GM18951 (cell line): Measurements from ENCODE around the gene HSPA6.
"Not testable (repeated sequence)": the region's sequence is repeated elsewhere in the genome, so short reads cannot be mapped to it uniquely, and the experiment has no call there.

Experiments used
- POLR2A ChIP-seq: IDR thresholded peaks from 4 replicates; pipeline ENCODE4 v1.6.1; 2011; ENCODE audit warnings: mild to moderate bottlenecking; ENCODE audit not compliant: insufficient read length, insufficient read depth; ENCODE audit errors: extremely low read depth
- in situ Hi-C: fragments of 300-500 bp; cut with MboI; formaldehyde crosslinking; loops from one replicate; pipeline ENCODE4 v1.12.0; 2022; ENCODE audit warnings: low sequenced_read_pairs, mixed read lengths, inconsistent platforms; ENCODE audit not compliant: unreplicated experiment

The HSPA6 gene

DNA sequence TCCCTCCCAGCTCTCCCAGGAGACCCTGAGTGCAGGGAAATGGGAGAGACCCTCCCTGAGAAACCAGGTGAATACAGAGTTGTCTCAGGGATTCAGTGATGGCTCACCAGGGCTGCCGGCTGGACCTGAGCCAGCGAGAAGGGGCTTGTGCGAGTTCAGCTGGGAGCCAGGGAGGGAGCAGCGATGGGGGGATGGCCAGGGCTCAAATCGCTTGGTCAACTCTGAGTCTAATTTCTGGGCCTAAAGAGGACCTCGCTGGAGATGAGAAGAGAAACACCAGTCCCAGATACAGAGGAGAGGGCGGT is 12.6 kb upstream of the HSPA6 start:
- in situ Hi-C loops: no loop called here
- TF ChIP-seq POLR2A: no peak

DNA sequence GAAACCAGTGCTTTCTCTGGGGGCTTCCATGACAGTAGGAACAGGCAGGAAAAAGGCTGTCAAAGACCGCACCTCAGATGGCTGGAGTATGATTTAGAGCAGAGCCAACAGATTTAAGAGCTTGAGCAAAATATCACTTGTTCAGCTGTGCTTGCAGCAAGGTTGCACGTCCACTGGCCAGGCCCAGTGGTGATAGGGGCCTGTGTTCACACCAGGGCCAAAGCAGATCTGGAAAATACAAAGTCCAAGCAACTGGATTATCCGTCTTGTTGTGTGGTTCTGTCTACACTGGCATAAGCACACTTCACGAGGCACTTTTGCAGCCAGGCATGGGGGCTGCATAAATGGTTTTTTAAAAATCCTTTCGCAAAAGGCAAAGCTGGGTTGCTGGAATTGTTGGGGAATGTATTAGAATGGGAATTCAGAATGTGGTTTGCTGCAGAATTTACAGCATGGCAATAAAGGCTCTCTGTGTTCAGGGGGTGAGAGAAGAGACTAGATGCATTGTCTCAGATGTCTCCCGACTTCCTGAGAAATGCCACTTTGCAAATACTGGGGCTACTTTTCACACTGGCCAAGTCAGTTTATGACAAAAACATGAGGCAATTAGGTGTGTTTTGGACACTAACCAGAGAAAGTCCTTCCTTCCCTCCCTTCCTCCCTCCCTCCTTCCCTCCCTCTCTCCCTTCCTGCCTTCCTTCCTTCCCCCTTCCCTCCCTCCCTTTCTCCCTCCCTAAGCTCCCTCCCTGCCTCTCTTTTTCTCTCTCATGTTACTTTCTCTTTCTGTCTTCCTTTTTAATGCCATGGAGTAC is 11.5 kb upstream of the HSPA6 start:
- in situ Hi-C loops: not testable (repeated sequence)

DNA sequence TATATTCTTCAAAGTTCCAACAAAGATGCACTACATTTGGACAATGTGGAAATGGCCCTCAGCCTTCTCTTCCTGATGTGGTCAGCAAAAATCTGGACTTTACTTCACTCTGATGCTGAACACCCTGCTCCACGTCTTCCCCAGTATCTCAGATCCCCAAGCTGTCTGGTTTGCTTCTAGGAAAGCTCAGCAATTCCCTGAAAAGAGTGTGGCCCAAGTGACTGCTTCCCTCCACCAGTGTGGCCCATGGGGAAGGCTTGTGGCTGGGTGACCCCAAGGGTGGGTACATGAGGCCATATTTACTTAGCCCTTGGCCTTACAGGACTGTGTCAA is 10.9 kb upstream of the HSPA6 start:
- in situ Hi-C loops: not testable (repeated sequence)

DNA sequence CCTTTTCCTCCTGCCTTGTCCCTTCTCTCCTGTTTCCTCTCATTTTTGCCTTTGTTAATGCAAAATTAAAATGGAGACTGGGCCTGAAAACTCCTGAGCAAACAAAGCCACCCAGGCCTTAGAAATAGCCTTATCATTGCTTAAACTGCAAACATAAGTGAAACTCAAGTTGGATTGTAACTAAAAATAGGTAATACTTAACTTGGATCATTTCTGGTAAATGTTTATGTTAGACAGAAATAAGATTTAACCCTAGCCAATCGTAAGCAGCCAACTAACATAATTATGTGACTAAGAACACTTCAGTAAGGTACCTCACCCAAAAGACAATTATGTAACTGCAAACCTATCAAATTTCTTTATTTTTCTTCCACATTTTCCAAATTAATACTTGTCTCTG is 10.4 kb upstream of the HSPA6 start:
- in situ Hi-C loops: not testable (repeated sequence)

DNA sequence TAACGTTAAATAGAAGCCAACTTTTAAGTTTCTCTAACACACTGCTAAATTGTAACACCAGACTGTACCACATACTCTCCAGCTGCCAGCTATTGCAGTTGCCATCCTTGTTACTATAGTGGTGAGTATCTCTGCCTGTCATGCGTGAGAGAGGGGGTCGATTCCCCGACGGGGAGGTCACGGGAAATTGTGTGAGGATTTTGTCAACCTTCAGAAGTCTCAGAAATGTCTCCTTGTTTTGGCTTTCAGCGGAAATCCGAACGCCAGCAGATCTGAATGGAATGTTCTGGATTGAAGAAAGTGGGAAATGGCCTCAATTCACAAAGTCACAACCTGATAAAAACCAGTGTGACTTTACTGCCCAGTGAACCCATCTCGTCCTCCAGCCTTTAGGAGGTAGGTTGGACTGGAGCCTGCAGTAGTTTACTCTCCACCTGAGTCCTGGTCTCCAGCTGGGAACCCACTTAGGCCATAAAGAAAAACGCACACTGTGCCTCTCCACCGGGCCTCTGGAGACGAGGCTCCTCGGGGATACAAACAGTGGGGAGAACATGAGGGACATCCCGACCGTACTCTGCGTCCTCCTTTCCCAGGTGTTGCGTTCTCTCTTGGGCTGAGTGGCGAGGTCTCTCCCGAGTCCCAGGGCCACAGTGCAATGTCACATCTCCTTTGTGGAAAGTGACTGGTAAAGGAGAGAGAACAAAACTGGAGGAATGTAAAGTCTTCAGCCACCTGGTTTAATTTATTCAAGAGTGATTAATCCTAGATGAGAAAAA is 1.1 kb upstream of the HSPA6 start:
- in situ Hi-C loops: loop anchor here (10.0 kb wide), 1 partner anchor 82 kb away; no protein-coding TSS in a partner anchor

DNA sequence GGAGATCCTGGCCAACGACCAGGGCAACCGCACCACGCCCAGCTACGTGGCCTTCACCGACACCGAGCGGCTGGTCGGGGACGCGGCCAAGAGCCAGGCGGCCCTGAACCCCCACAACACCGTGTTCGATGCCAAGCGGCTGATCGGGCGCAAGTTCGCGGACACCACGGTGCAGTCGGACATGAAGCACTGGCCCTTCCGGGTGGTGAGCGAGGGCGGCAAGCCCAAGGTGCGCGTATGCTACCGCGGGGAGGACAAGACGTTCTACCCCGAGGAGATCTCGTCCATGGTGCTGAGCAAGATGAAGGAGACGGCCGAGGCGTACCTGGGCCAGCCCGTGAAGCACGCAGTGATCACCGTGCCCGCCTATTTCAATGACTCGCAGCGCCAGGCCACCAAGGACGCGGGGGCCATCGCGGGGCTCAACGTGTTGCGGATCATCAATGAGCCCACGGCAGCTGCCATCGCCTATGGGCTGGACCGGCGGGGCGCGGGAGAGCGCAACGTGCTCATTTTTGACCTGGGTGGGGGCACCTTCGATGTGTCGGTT is 477 bp downstream of the HSPA6 start:
- in situ Hi-C loops: loop anchor here (10.0 kb wide), 1 partner anchor 80 kb away; no protein-coding TSS in a partner anchor

DNA sequence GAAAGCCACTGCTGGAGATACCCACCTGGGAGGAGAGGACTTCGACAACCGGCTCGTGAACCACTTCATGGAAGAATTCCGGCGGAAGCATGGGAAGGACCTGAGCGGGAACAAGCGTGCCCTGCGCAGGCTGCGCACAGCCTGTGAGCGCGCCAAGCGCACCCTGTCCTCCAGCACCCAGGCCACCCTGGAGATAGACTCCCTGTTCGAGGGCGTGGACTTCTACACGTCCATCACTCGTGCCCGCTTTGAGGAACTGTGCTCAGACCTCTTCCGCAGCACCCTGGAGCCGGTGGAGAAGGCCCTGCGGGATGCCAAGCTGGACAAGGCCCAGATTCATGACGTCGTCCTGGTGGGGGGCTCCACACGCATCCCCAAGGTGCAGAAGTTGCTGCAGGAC is 981 bp downstream of the HSPA6 start:
- in situ Hi-C loops: loop anchor here (10.0 kb wide), 1 partner anchor 79 kb away; no protein-coding TSS in a partner anchor

DNA sequence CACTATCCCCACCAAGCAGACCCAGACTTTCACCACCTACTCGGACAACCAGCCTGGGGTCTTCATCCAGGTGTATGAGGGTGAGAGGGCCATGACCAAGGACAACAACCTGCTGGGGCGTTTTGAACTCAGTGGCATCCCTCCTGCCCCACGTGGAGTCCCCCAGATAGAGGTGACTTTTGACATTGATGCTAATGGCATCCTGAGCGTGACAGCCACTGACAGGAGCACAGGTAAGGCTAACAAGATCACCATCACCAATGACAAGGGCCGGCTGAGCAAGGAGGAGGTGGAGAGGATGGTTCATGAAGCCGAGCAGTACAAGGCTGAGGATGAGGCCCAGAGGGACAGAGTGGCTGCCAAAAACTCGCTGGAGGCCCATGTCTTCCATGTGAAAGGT is 1.6 kb downstream of the HSPA6 start:
- in situ Hi-C loops: loop anchor here (10.0 kb wide), 1 partner anchor 79 kb away; no protein-coding TSS in a partner anchor

DNA sequence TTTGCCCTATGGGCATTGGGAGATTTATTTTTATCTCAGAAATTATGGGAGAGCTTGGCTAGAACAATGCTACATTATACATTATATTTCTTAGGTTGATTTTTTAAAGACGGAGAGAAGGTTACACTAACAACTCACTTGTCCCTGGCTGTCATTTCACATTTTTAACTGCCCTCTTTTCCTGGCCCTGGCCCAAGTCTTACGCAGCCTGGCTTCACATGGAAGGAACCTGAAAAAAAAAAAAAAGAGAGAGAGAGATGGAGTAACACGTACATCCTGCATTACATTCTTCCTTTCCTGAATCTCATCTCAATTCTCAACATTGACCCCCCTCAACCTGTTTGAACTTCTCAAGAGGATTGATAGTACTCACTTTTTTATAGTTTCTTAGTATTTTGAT is 4.2 kb downstream of the HSPA6 start:
- in situ Hi-C loops: loop anchor here (10.0 kb wide), 1 partner anchor 76 kb away; no protein-coding TSS in a partner anchor

DNA sequence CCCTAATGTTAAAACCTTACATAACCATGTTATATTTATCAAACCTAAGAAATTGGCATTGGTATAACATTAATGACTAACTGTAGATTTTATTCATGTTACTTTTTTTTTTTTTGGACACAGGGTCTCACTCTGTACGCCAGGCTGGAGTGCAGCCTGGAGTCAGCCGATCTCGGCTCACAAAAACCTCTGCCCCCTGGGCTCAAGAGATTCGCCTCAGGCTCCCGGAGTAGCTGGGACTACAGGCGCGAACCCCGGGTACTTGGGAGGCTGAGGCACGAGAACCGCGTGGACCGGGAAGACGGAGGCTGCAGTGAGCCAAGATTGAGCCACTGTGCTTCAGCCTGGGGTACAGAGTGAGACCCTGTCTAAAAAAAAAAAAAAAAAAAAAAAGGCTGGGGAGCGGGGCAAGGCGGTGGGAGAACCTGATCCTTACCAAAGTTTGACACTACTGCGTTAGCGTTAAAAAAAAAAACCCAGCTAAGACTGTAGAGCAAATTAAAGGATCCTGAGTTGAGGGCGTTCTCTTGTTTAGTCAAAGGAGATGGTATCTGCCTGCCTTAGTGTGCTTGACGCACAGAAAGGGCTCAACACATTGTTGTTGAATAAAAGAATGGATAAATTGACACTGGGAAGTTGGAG is 5.2 kb downstream of the HSPA6 start:
- in situ Hi-C loops: loop anchor here (10.0 kb wide), 1 partner anchor 75 kb away; no protein-coding TSS in a partner anchor

DNA sequence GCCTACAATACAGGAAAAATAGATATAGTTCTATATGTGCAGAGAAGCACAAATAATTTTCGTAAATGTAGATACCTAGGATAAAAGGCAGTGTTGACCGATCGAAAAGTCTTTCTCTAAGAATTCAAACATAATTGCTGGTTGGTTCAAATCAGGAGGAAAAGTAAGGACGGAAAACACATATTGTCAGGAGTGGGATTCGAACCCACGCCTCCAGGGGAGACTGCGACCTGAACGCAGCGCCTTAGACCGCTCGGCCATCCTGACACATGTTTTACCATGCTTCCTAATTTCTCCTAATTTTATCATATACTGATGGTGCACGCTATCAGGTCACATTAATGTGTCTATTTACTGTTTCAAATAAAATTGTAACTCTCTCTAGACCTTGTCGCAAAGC is 5.8 kb downstream of the HSPA6 start:
- in situ Hi-C loops: not testable (repeated sequence)

DNA sequence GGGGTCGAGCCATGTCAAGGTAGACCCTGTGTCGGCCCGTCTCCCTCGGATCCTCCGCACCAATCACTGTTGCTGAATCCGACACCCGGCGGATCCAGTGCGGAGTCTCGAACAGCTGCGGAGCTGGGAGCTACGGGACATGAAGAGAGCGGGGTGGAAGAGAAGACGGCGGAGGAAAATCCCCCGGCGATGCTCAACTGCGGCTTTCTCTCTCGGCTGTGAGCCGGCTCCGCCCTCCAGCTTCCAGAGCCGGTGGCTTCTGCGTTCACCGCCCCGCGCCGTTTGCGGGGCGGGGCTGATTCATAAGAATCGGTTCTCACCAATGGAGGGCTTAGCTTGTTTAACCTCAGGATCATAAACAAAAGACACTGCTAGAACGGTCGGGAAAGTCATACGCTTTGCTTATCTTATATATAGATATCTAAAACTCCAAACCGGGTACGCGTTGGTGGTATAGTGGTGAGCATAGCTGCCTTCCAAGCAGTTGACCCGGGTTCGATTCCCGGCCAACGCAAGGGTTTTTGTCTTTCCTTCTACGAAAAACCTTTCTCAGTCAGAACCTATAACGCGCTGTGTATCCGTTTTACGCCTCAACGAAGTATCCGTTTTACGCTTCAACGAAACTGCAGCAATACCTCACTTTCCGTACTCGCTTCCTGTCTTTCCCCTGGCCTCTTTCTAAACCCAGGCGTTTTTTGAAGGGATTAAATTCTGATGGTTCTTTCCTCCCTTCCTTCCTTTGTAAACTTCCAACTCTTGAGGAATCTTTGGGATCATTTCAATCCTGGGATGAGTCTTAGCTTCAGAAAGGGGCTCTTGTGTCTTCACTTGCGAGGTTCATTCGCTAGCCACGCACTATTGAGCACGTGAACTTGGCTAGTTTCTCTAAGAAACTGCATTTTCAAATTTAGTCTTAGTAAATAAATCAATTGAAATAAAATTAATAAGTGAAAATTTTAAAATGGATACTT is 6.6 kb downstream of the HSPA6 start:
- in situ Hi-C loops: not testable (repeated sequence)

DNA sequence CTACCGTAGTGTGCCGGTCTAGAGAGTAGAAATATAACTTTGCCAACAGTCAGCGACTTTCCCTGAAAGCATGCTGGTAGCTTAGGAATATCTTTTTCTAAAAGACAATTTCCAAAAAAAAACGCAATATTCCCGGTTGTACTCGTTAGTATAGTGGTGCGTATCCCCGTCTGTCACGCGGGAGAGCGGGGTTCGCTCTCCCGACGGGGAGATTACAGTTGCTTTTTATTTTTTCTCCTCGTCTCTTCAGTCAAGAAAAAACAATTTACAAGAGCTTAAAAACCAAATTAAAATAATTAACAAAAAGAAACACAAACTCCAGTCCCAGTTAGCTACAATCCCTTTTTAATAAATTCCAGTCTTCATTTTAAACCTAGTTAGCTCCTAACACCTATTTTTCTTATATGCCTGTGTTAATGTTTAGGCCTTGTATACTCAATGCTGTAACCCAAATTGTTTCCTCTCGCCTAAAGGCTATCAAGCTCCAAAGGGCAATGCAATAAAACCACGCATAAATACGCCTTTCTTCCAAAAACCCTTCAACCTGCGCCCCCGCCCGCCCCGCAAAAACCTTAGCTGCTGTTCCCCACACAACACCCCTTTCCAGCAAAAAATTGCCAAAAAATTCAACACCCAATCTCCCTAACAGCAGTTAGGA is 7.8 kb downstream of the HSPA6 start:
- no peak for TF ChIP-seq POLR2A
- in situ Hi-C loops: no loop called here

DNA sequence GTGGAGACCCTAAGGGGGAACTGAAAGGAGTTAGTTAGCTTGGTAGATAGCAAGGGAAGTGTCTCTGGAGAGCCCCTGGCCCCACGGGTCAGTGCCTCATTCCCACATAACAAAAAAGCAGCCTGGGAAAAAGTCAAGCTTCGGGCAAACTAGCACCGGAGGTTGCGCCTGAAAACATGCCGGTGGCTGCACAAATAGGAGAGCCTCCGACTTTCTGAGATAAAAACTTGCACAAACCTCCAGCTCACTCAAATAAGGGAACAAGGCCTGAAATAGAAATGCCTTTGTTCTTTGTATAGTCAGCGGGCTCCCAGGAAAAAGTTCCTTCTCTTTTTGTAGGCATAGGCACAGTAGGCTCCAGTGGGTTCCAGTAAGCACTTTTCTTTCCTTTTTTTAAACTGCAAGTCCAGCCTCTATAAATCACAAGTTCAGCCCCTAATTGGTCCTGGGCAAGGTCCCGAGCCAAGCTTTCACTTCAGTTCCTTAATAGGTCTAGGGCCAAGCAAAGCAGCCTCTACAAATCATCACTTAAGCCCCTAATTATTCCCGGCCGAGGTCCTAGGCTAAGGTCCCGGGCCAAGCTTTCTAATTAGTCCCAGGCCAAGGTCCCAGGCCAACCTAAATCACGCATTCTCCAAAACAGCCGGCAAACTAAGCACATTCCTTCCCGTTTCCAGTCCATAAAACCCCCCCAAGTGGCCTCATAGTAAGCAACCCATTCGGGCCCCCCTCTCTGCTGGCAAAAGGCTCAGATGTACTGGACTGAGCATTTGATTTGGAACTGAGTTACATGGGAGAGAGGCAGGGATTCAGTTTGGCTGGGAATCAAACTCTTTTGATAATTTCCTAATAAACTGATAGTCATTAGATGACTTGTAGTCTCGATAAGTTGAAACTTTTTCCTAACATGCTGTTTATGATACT is 8.6 kb downstream of the HSPA6 start:
- in situ Hi-C loops: not testable (repeated sequence)

DNA sequence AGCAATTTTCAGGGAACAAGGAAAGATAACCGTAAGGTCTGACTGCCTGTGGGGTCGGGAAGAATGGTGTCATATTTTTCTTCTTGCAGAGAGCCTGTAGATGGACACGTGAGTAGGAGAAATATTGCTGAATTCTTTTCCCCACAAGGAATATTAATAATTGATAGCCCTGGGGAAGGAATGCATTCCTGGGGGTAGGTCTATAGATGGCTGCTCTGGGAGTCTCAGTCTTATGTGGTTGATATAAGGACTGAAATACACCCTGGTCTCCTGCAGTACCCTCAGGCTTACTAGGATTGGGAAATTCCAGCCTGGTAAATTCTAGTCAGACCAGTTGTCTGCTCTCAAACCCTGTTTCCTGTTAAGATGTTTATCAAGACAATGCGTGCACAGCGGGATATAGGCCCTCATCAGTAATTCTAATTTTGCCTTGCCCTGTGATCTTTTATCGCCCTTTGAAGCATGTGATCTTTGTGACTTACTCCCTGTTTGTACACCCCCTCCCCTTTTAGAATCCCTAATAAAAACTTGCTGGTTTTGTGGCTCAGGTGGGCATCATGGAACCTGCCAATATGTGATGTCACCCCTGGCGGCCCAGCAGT is 12.8 kb downstream of the HSPA6 start:
- in situ Hi-C loops: loop anchor here (5.0 kb wide), 1 partner anchor 80 kb away; no protein-coding TSS in a partner anchor

DNA sequence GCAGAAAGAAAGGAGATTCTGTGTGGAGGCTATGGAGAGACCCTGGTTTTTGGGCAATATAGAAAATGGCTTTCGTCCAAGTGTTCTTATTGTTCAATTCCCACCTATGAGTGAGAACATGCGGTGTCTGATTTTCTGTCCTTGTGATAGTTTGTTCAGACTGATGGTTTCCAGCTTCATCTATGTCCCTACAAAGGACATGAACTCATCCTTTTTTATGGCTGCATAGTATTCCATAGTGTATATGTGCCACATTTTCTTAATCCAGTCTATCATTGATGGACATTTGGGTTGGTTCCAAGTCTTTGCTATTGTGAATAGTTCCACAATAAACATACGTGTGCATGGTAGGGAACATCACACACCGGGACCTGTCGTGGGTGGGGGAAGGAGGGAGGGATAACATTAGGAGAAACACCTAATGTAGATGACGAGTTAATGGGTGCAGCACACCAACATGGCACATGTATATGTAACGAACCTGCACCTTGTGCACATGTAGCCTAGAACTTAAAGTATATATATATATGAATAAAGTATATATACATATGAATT is 14.7 kb downstream of the HSPA6 start:
- in situ Hi-C loops: loop anchor here (5.0 kb wide), 1 partner anchor 78 kb away; no protein-coding TSS in a partner anchor
